Lower leg skin (tissue), 4 donors: ENCODE measurements around the gene FOXO6. TPM values are rescaled to one million over a fixed set of nuclear protein-coding genes. Genes with fewer than 3 reads are reported as not detected.

ENCODE experiments used
- DNase-seq, 2 donors: peaks; one replicate each; pipeline ENCODE4 v3.0.0-alpha.2; 2019; ENCODE audit warnings: low spot score in 2 of 2
- H3K4me3 ChIP-seq: fragments of 200-600 bp; sonication (generic); 2 replicates; pipeline ENCODE4 v1.5.1; 2017; ENCODE audit warnings: mild to moderate bottlenecking, low read depth; ENCODE audit not compliant: poor library complexity, severe bottlenecking
- POLR2A ChIP-seq, 2 donors: fragments of 450-650 bp; IDR thresholded peaks; one replicate each; pipeline ENCODE4 v1.6.1; 2016 to 2017; ENCODE audit warnings: antibody characterized with exemption in 2 of 2, mild to moderate bottlenecking in 1 of 2, moderate library complexity in 1 of 2
- WGBS, 2 donors: methylation state at CpG; one replicate each; pipeline ENCODE4 v1.1.5; 2018; 5-methylcytosine and 5-hydroxymethylcytosine counted together
- intact Hi-C: fragments of 100-400 bp; cut with DNase I; formaldehyde crosslinking; loops from one replicate; pipeline ENCODE4 v1.15.0; 2023; ENCODE audit warnings: low total_unique reads
- total RNA-seq, 4 donors: library from RNA; depleted of rRNA; stranded (reverse); fragments of >200 nt; gene quantifications; one replicate each; pipeline ENCODE4 v1.1.0, GENCODE V29; 2016
- TF ChIP-seq, protein P1 (sequence below), 3 donors: fragments of 450-650 bp; IDR thresholded peaks; one replicate each; pipeline ENCODE4 v1.5.1; 2016; ENCODE audit warnings: antibody characterized with exemption in 3 of 3, mild to moderate bottlenecking in 3 of 3, moderate library complexity in 2 of 3

FOXO6 gene
- total RNA-seq, 4 donors from 2014 or later = 0.15 to 3.5 (median 1.5) TPM

- H3K4me3 ChIP-seq = no peak overlapping the region
- DNase-seq = peak in 1 of 2 donors; percentile 61
- intact Hi-C loops = no loop called here
- no peak for TF ChIP-seq POLR2A (IDR thresholded peaks at IDR 0.05)
- TF ChIP-seq, protein P1, sequence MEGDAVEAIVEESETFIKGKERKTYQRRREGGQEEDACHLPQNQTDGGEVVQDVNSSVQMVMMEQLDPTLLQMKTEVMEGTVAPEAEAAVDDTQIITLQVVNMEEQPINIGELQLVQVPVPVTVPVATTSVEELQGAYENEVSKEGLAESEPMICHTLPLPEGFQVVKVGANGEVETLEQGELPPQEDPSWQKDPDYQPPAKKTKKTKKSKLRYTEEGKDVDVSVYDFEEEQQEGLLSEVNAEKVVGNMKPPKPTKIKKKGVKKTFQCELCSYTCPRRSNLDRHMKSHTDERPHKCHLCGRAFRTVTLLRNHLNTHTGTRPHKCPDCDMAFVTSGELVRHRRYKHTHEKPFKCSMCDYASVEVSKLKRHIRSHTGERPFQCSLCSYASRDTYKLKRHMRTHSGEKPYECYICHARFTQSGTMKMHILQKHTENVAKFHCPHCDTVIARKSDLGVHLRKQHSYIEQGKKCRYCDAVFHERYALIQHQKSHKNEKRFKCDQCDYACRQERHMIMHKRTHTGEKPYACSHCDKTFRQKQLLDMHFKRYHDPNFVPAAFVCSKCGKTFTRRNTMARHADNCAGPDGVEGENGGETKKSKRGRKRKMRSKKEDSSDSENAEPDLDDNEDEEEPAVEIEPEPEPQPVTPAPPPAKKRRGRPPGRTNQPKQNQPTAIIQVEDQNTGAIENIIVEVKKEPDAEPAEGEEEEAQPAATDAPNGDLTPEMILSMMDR (IDR thresholded peaks at IDR 0.05) = no peak
- WGBS, 2 donors = 62% methylated on average over 9 of the region's 9 CpGs
These were observed 7.5 kb upstream of the FOXO6 start for GRCh38 chr1:41353744-41354143.

- TF ChIP-seq, protein P1 (IDR thresholded peaks at IDR 0.05) = no peak
- no peak for TF ChIP-seq POLR2A (IDR thresholded peaks at IDR 0.05)
- intact Hi-C loops = no loop called here
- 75 to 98% methylated on average over 3 of the region's 3 CpGs for WGBS, 2 donors
- DNase-seq = peak in 1 of 2 donors; percentile 39
- H3K4me3 ChIP-seq = no peak overlapping the region
These were observed 6.3 kb upstream of the FOXO6 start for GRCh38 chr1:41354956-41355355.

GRCh38 chr1:41355356-41355755, 5.9 kb upstream of the FOXO6 start:
- intact Hi-C loops = no loop called here
- 95 to 100% methylated on average over 1 of the region's 1 CpG for WGBS, 2 donors
- TF ChIP-seq POLR2A (IDR thresholded peaks at IDR 0.05) = no peak
- TF ChIP-seq, protein P1 (IDR thresholded peaks at IDR 0.05) = no peak
- H3K4me3 ChIP-seq = no peak overlapping the region
- peak in 1 of 2 donors; percentile 77 for DNase-seq

- peak in 1 of 2 donors; percentile 63 for DNase-seq
These were observed 5.5 kb upstream of the FOXO6 start for GRCh38 chr1:41355761-41356160.

DNA sequence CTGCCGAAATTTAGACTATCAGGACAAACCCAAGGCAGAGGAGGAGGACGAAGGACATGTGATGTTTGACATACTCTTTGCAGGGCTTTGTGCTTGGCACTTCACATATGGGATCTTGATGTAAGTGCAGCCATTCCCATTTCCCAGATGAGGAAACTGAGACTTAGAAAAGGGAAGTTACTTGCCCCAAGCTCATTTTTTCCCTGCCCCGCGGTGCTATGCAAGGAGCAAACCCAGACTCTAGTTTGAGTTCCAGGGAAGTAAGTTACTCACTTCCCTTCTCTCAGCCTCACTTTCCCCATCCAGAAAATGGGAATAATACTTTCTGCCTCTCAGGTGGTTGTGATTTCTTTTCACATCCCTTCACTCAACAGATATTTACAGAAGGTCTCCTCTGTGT, 4.5 kb upstream of the FOXO6 start:
- H3K4me3 ChIP-seq = no peak overlapping the region
- WGBS, 2 donors = 94 to 96% methylated on average over 4 of the region's 4 CpGs
- intact Hi-C loops = no loop called here
- TF ChIP-seq POLR2A (IDR thresholded peaks at IDR 0.05) = no peak
- TF ChIP-seq, protein P1 (IDR thresholded peaks at IDR 0.05) = no peak
- peak in 1 of 2 donors; percentile 69 for DNase-seq

More at GRCh38 chr1:41355761-41356160, 5.5 kb upstream of the FOXO6 start:
- no peak overlapping the region for H3K4me3 ChIP-seq
- TF ChIP-seq, protein P1 (IDR thresholded peaks at IDR 0.05) = no peak
- TF ChIP-seq POLR2A (IDR thresholded peaks at IDR 0.05) = no peak
- intact Hi-C loops = no loop called here
- 73 to 82% methylated on average over 5 to 6 of the region's 6 CpGs for WGBS, 2 donors

DNA sequence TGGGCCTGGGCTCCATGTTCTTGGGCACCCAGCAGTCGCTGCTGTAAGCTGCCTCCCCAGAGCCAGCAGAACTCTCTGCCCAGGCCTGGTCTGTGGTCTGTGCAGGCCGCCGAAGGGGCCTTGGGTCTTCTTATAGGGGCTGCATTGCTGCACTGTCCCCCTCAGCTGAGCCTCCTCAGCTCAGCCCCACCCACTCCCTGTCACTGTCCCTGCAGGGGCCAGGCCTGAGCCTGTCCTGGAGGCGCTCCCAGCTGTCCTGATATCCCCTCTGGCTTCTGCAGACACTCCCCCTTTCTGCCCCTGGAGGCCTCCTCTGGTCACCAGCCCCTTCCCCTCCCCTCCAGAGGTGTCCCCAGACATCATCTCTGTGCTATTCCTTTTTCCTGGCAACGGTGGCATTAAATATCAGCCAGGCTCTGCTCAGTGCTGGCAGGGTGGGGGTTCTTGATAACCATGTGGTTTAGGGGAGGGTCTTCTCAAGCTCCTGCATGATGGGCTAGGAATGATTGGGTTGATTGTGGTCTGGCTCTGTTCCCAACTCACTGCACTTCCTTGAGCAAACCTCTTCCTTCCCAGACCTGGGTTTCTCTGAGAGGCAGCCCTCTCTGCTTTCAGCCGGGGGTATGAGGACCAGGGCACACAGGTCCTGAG, 3.7 kb upstream of the FOXO6 start:
- peak in 1 of 2 donors; percentile 63 for DNase-seq
- WGBS, 2 donors = 55 to 59% methylated on average over 6 of the region's 6 CpGs
- intact Hi-C loops = no loop called here
- TF ChIP-seq, protein P1 (IDR thresholded peaks at IDR 0.05) = no peak
- TF ChIP-seq POLR2A (IDR thresholded peaks at IDR 0.05) = no peak
- H3K4me3 ChIP-seq = no peak overlapping the region
